ENCODE measurements around the gene ASB12.

The ASB12 gene

DNA sequence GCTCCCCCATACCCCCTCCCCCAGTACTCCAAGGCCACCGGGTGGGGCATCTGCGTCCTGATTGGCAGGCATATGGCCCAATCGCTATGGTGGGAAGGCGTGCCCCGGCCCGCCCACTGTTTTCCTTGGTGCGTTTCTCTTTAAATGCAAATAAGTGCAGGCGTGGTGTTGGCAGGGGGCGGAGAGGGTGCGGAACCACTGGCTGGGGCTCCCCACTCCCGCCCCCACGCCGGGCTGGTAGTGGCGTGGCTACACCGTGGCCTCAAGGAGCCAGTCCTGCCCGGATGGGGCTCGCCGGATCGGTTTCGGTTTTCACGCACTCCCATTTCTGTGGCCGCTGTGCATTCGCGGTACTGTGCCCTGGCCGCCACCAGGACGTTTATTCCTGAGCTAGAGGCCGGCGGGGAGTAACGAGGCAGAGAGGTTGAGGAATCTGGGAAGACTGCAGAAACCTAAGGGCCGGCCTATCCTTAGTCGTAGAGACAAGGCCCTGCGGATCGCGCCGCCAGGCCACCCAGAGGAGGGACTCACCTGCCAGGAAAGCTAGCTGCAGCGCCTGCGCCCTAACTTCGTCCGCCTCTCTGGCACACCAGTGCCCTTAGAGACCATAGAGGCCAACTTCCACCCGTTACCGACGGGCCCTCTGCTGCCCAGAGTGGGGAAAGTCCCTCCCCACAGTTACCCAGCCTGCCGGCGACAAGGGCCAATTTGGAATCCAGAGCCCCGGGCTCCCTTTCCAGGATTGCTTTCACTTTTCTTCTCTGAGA, 24.5 kb downstream of the ASB12 start:
- DNase-seq (ENCODE audit: low read depth), result peak; percentile 84
- TF ChIP-seq, protein P1, sequence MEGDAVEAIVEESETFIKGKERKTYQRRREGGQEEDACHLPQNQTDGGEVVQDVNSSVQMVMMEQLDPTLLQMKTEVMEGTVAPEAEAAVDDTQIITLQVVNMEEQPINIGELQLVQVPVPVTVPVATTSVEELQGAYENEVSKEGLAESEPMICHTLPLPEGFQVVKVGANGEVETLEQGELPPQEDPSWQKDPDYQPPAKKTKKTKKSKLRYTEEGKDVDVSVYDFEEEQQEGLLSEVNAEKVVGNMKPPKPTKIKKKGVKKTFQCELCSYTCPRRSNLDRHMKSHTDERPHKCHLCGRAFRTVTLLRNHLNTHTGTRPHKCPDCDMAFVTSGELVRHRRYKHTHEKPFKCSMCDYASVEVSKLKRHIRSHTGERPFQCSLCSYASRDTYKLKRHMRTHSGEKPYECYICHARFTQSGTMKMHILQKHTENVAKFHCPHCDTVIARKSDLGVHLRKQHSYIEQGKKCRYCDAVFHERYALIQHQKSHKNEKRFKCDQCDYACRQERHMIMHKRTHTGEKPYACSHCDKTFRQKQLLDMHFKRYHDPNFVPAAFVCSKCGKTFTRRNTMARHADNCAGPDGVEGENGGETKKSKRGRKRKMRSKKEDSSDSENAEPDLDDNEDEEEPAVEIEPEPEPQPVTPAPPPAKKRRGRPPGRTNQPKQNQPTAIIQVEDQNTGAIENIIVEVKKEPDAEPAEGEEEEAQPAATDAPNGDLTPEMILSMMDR (IDR thresholded peaks at IDR 0.05; ENCODE audit: control insufficient read depth, extremely low read depth, insufficient read depth), result peak; percentile 31; the same call in 1 of the 2 replicates
- peak overlapping the region; percentile 70 for H3K4me3 ChIP-seq (ENCODE audit: low read depth, low read length)

DNA sequence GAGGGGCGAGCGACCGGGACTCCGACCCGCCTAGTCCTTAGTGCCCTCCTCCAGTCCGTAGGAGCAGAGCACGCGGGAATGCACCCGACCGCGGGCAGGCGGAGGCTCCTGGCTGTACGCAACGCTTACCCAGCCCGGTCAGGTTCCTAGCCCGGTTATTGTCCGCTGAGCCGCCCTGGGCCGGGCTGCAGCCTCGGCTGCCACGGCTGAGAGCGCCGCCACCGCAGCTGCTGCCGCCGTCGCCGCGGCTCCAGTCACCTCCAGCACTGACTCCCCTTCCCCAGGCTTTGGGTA, 25.0 kb downstream of the ASB12 start, which contains the start of gene AMER1:
Gene AMER1, minus strand, starts transcription at position 268 of the 294 bp plus-strand sequence. CDS start 12,422 bp downstream, outside the sequence.
- TF ChIP-seq, protein P1 (IDR thresholded peaks at IDR 0.05; ENCODE audit: control insufficient read depth, extremely low read depth, insufficient read depth), result no peak
- H3K4me3 ChIP-seq (ENCODE audit: low read depth, low read length), result peak within 1 kb of the TSS; percentile 70
- no peak for DNase-seq (ENCODE audit: low read depth)

DNA sequence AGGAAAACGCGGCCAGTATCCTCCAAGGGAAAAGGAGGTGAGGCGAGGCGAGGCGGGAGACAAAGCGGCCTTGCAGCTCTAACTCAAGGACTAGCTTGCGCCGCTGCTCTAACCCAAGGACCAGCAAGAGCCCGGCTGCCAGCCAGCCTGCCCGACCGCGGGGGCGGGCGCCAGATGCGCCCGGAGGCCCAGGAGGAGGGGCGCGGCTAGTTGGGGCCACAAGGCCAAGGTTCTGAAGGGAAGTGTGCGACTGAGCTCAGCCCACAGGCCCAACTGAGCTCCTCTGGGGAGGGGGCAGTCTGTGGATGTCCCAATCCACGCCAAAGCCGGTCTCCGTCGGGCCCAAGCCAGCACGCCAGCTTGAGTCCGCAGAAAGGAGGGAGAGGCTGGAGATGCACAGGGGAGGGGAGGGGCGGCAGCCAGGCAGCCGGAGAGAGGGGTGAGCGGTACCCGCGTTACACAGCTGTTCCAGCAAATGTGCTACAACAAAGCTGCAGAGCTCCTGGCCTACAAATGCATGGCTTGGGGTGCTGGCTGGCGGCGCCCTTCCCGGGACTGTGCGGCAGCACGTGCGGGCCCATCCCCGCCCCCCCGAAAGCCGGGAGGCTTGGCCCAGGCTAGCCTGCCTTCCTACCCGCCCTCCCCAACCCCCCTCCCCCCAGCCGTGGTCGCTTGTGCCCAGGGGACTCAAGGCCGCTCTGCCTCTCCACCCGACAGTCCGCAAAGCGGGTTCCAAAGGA, 25.5 kb downstream of the ASB12 start:
- no peak for DNase-seq (ENCODE audit: low read depth)
- peak overlapping the region; percentile 70 for H3K4me3 ChIP-seq (ENCODE audit: low read depth, low read length)
- TF ChIP-seq, protein P1 (IDR thresholded peaks at IDR 0.05; ENCODE audit: control insufficient read depth, extremely low read depth, insufficient read depth), result no peak

DNA sequence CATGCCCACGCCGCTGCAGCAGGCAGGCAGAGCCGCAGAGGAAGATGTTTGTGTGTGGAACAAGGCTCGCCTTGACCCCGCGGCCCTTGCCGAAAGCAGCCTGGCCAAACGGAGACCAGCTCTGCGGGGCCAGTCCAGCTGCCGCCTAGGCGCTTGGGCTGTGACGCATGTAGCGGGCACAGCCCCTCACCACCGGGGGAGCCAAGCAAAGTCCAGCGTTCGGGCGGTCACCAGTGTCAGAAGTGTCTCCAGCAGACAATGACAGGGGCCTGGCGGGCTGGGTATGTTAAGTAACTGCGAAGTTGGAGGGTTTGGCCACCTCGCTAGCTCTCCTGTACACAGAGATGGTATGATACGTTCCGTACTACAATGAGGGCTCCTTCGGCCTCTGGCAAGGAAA, 26.2 kb downstream of the ASB12 start:
- TF ChIP-seq, protein P1 (IDR thresholded peaks at IDR 0.05; ENCODE audit: control insufficient read depth, extremely low read depth, insufficient read depth), result no peak
- no peak for DNase-seq (ENCODE audit: low read depth)
- peak overlapping the region; percentile 70 for H3K4me3 ChIP-seq (ENCODE audit: low read depth, low read length)

DNA sequence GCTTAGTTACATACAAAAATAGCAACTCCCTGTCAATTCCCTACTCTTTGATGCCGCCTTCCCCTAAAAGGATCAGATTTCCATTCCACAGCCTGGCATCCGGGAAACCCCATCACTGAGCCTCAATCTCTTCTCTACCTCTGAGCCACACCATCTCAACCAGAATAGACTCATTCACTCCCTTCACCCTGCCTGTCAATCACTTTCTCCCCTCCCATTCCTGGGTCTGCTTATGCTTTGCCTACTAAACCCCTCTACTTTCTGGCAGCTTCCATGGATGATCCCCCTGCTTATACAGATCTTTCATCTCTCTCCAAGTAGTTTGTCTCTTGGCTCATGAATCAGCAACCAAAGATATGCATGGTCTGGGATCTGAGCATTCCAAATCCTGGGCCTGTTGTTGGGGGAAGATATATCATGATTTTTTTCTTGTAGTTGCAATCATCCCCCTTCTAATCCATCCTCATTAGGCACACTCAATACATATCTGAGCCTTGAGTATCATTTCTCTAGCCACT, 27.5 kb downstream of the ASB12 start:
- DNase-seq (ENCODE audit: low read depth), result no peak
- no peak overlapping the region for H3K4me3 ChIP-seq (ENCODE audit: low read depth, low read length)
- TF ChIP-seq, protein P1 (IDR thresholded peaks at IDR 0.05; ENCODE audit: control insufficient read depth, extremely low read depth, insufficient read depth), result no peak

DNA sequence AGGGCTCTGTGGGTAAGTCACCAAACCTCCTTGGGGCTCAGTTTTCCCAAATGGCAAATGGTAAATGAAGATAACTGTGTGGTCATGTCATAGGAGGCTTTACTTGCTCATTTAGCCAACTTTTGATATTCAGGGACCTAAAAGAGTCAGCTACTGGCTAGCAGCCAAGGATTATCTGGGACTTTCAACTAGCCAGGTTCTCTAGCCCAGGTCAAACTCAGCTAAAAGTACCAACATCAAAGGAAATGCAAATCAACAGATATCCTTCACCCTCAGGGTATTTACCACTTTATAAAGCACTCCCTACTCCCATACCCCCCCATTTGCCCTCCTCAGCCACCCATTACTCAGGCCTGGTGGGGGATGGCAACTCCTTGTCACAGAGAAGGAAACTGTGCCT, 32.4 kb downstream of the ASB12 start:
- TF ChIP-seq, protein P1 (IDR thresholded peaks at IDR 0.05; ENCODE audit: control insufficient read depth, extremely low read depth, insufficient read depth), result no peak
- H3K4me3 ChIP-seq (ENCODE audit: low read depth, low read length), result no peak overlapping the region
- no peak for DNase-seq (ENCODE audit: low read depth)
